Measurements from ENCODE around the gene WFDC9. TPM values are rescaled to one million over a fixed set of nuclear protein-coding genes. Genes with fewer than 3 reads are reported as not detected.

WFDC9 gene
- total RNA-seq, 1 experiment from 2014 or later, result not detected

DNA sequence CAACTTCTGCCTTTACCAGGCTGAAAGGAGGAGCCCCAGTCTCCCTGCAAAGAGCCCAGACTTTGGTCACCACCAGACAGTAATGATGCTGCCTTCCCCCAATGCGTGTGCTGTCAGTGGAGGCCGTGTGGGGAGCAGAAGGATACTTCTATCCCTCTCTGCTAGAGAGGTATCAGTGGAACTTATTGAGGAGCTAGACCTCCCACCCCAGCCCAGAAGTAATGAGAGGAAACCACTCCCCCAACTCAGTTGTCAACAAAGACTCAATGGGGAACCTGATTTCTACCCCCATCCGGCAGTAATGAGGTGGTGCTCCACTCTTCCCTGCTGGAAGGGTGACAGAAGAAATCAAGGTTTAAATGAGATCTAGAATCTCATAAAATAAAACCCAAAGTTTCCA lies 47.6 kb downstream of the WFDC9 start:
- BruUV-seq (replicated peaks), result no TSS peak
- no peak overlapping the region for H2AFZ ChIP-seq

DNA sequence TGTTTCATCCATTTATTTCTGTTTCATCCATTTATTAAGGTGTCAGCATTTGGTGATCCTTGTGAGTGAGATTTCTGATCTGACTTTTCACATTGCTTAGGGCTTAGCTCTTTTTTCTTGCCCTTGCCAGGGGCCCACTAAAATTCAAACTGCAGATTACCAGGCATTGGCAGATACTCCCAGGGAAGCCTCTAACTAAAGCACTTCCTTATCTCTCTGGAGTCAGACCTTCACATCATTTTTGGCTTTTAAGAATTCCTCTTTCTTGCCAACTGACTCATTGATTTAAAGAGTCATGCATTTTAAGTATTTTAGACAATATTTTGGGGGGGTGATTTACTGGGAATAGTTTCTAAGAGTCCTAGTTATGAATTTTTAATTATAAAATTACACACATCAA lies 49.4 kb downstream of the WFDC9 start:
- ChIA-PET CTCF (no interaction called here), POLR2A (ENCODE audit: unreplicated experiment) (no interaction called here)
- H3K4me1 ChIP-seq (replicated peaks; ENCODE audit: insufficient read depth), result no peaks in the 10 kb centered on the region

More for the DNA sequence above, 47.6 kb downstream of the WFDC9 start:
- Histone ChIP-seq H3K27me3 (ENCODE audit: insufficient read depth, low read depth) (no peaks in the 10 kb centered on the region), H4K20me1 (ENCODE audit: insufficient read depth) (no peaks in the 10 kb centered on the region), H3F3A (ENCODE audit: insufficient read depth, low read depth) (no peaks in the 10 kb centered on the region), H3K36me3 (ENCODE audit: low read depth) (no peaks in the 10 kb centered on the region), H3K79me2 (ENCODE audit: low read depth) (no peaks in the 10 kb centered on the region), H3K4me3 (no peak overlapping the region), H3K27ac (no peak overlapping the region), H3K4me2 (no peak overlapping the region), H3K9me2 (ENCODE audit: insufficient read depth) (no peaks in the 10 kb centered on the region; the same call in 1 of the 2 replicates), H3K4me1 (replicated peaks; ENCODE audit: insufficient read depth) (no peaks in the 10 kb centered on the region), H3K9me3 (ENCODE audit: insufficient read depth, low read depth) (no peaks in the 10 kb centered on the region)
- ChIA-PET POLR2A (ENCODE audit: unreplicated experiment) (interaction anchor here (0.6 kb wide), 1 partner anchor 571 kb away, joined by 17 read pairs; no protein-coding TSS in a partner anchor), CTCF (no interaction called here)
- TF ChIP-seq, protein P1, sequence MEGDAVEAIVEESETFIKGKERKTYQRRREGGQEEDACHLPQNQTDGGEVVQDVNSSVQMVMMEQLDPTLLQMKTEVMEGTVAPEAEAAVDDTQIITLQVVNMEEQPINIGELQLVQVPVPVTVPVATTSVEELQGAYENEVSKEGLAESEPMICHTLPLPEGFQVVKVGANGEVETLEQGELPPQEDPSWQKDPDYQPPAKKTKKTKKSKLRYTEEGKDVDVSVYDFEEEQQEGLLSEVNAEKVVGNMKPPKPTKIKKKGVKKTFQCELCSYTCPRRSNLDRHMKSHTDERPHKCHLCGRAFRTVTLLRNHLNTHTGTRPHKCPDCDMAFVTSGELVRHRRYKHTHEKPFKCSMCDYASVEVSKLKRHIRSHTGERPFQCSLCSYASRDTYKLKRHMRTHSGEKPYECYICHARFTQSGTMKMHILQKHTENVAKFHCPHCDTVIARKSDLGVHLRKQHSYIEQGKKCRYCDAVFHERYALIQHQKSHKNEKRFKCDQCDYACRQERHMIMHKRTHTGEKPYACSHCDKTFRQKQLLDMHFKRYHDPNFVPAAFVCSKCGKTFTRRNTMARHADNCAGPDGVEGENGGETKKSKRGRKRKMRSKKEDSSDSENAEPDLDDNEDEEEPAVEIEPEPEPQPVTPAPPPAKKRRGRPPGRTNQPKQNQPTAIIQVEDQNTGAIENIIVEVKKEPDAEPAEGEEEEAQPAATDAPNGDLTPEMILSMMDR (conservative IDR thresholded peaks at IDR 0.05), result no peak
- no peak for TF ChIP-seq EZH2 (IDR thresholded peaks at IDR 0.05; ENCODE audit: low read depth)
- intact Hi-C loops (cut with micrococcal nuclease; ENCODE audit: unreplicated experiment), result no loop called here
- DNase-seq, result no peak

DNA sequence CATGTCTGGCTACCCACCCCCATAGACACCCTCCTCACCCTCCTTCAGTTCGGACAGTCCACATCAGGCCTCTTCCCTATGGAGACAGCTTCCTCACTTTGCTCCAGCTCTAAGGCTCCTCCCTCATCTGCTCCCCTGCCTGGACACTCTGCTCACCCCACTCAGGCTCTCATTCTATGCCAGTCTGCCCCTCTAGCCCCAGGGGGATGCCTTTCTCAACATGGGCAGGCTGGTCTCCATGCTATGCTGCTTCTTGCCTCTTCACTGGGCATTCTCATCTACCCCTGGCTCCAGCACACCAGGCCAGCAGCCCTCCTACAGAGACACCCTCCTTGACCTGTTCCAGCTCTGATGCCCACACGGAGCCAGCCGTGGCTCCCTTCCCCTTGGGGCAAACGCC lies 51.9 kb downstream of the WFDC9 start, which contains the start of gene WFDC8:
TSS of gene WFDC8 (minus strand) at position 101 of the 400 bp plus-strand sequence. CDS start at position 64, 37 bp downstream.
- H3K9me3 ChIP-seq (ENCODE audit: insufficient read depth, low read depth), result no peaks in the 10 kb centered on the region
- no peaks in the 10 kb centered on the region for H3F3A ChIP-seq (ENCODE audit: insufficient read depth, low read depth)
- no peak within 1 kb of the TSS; the same call in 1 of the 2 replicates for H2AFZ ChIP-seq
- no peak within 1 kb of the TSS for H3K4me3 ChIP-seq
- H3K4me1 ChIP-seq (replicated peaks; ENCODE audit: insufficient read depth), result no peaks in the 10 kb centered on the region
- no peak for TF ChIP-seq EZH2 (IDR thresholded peaks at IDR 0.05; ENCODE audit: low read depth)
- TF ChIP-seq, protein P1 (conservative IDR thresholded peaks at IDR 0.05), result no peak
- no peaks in the 10 kb centered on the region for H3K36me3 ChIP-seq (ENCODE audit: low read depth)
- ChIA-PET CTCF (no interaction called here), POLR2A (ENCODE audit: unreplicated experiment) (no interaction called here)
- H3K79me2 ChIP-seq (ENCODE audit: low read depth), result no peaks in the 10 kb centered on the region
- DNase-seq, result no peak
- H3K27ac ChIP-seq, result no peak within 1 kb of the TSS
- H3K27me3 ChIP-seq (ENCODE audit: insufficient read depth, low read depth), result no peaks in the 10 kb centered on the region
- H4K20me1 ChIP-seq (ENCODE audit: insufficient read depth), result no peaks in the 10 kb centered on the region
- no peaks in the 10 kb centered on the region; the same call in 1 of the 2 replicates for H3K9me2 ChIP-seq (ENCODE audit: insufficient read depth)
- no TSS peak for BruUV-seq (replicated peaks)
- H3K4me2 ChIP-seq, result no peak within 1 kb of the TSS
- intact Hi-C loops (cut with micrococcal nuclease; ENCODE audit: unreplicated experiment), result no loop called here

More for the DNA sequence above, 49.4 kb downstream of the WFDC9 start:
- Histone ChIP-seq H3K27me3 (ENCODE audit: insufficient read depth, low read depth) (no peaks in the 10 kb centered on the region), H2AFZ (no peak overlapping the region), H3K36me3 (ENCODE audit: low read depth) (no peaks in the 10 kb centered on the region), H3K27ac (no peak overlapping the region), H3F3A (ENCODE audit: insufficient read depth, low read depth) (no peaks in the 10 kb centered on the region), H3K4me2 (no peak overlapping the region), H4K20me1 (ENCODE audit: insufficient read depth) (no peaks in the 10 kb centered on the region), H3K9me2 (ENCODE audit: insufficient read depth) (no peaks in the 10 kb centered on the region; the same call in 1 of the 2 replicates), H3K9me3 (ENCODE audit: insufficient read depth, low read depth) (no peaks in the 10 kb centered on the region), H3K4me3 (no peak overlapping the region), H3K79me2 (ENCODE audit: low read depth) (no peaks in the 10 kb centered on the region)
- no TSS peak for BruUV-seq (replicated peaks)
- intact Hi-C loops (cut with micrococcal nuclease; ENCODE audit: unreplicated experiment), result no loop called here
- TF ChIP-seq, protein P1 (conservative IDR thresholded peaks at IDR 0.05), result no peak
- TF ChIP-seq EZH2 (IDR thresholded peaks at IDR 0.05; ENCODE audit: low read depth), result no peak
- DNase-seq, result no peak
